GM23338 (cell line): Measurements from ENCODE around the gene ZCCHC2. TPM values are rescaled to one million over a fixed set of nuclear protein-coding genes. Genes with fewer than 3 reads are reported as not detected.
A peak's percentile ranks its signal among the peaks of the same experiment; 100 is the strongest.

Source experiments
- ATAC-seq: fragments of 200-7000 bp; cut with Tn5 transposase; 3 replicates; pipeline ENCODE4 v1.9.1; 2020
- DNase-seq: peaks from one replicate; pipeline ENCODE4 v3.0.0-alpha.2; 2015; ENCODE audit warnings: low spot score
- H2AFZ ChIP-seq: fragments of 200-600 bp; sonication (generic); 2 replicates; pipeline ENCODE4 v1.8.0; 2016; ENCODE audit warnings: antibody characterized with exemption, mild to moderate bottlenecking, moderate library complexity
- H3F3A ChIP-seq: fragments of 200-600 bp; sonication (generic); replicated peaks from 2 replicates; pipeline ENCODE4 v1.8.0; 2017; ENCODE audit warnings: antibody characterized with exemption, mixed run types, low read depth
- H3K27ac ChIP-seq: fragments of 200-600 bp; sonication (generic); 2 replicates; pipeline ENCODE4 v1.6.1; 2016; ENCODE audit warnings: low read depth
- H3K27me3 ChIP-seq: fragments of 200-600 bp; sonication (generic); 2 replicates; pipeline ENCODE4 v1.8.0; 2016; ENCODE audit warnings: mild to moderate bottlenecking, mixed run types, moderate library complexity; ENCODE audit not compliant: insufficient read depth
- H3K36me3 ChIP-seq: fragments of 200-600 bp; sonication (generic); 2 replicates; pipeline ENCODE4 v1.8.0; 2016; ENCODE audit warnings: mild to moderate bottlenecking; ENCODE audit not compliant: insufficient read depth
- H3K4me1 ChIP-seq: fragments of 200-600 bp; sonication (generic); 2 replicates; pipeline ENCODE4 v1.8.0; 2016; ENCODE audit warnings: mild to moderate bottlenecking, moderate library complexity; ENCODE audit not compliant: insufficient read depth
- H3K4me2 ChIP-seq: fragments of 200-600 bp; sonication (generic); 2 replicates; pipeline ENCODE4 v1.7.1; 2017; ENCODE audit warnings: mixed run types
- H3K4me3 ChIP-seq: fragments of 200-600 bp; sonication (generic); 2 replicates; pipeline ENCODE4 v1.6.1; 2016; ENCODE audit warnings: mixed run types
- H3K79me2 ChIP-seq: fragments of 200-600 bp; sonication (generic); replicated peaks from 2 replicates; pipeline ENCODE4 v1.8.0; 2017; ENCODE audit warnings: mild to moderate bottlenecking; ENCODE audit not compliant: insufficient read depth
- H3K9me2 ChIP-seq: fragments of 200-600 bp; sonication (generic); 2 replicates; pipeline ENCODE4 v1.8.0; 2017; ENCODE audit not compliant: insufficient read depth
- H4K20me1 ChIP-seq: fragments of 200-600 bp; sonication (generic); replicated peaks from 2 replicates; pipeline ENCODE4 v1.8.0; 2017; ENCODE audit warnings: mild to moderate bottlenecking; ENCODE audit not compliant: insufficient read depth
- H3K27ac Mint-ChIP-seq: 2 replicates; pipeline ENCODE4 v1.8.0; 2020; ENCODE audit warnings: inconsistent platforms, mild to moderate bottlenecking, moderate library complexity, mixed read lengths
- H3K27me3 Mint-ChIP-seq: 3 replicates; pipeline ENCODE4 v1.8.0; 2022; ENCODE audit warnings: low read depth, mild to moderate bottlenecking, moderate library complexity, mixed read lengths, inconsistent platforms; ENCODE audit not compliant: insufficient read depth, poor library complexity
- H3K36me3 Mint-ChIP-seq: 3 replicates; pipeline ENCODE4 v1.8.0; 2021; ENCODE audit warnings: low read depth, mild to moderate bottlenecking, inconsistent platforms, moderate library complexity, mixed read lengths
- H3K4me1 Mint-ChIP-seq: 3 replicates; pipeline ENCODE4 v1.8.0; 2020; ENCODE audit warnings: mild to moderate bottlenecking, inconsistent platforms, mixed read lengths
- H3K4me3 Mint-ChIP-seq: 3 replicates; pipeline ENCODE4 v1.8.0; 2021; ENCODE audit warnings: moderate library complexity, mild to moderate bottlenecking, inconsistent platforms, mixed read lengths
- H3K9me3 Mint-ChIP-seq: 3 replicates; pipeline ENCODE4 v1.8.0; 2020; ENCODE audit warnings: moderate library complexity, mild to moderate bottlenecking, inconsistent platforms, mixed read lengths
- CREB1 ChIP-seq: fragments of 250-450 bp; sonication (Bioruptor Pico); IDR thresholded peaks from 2 replicates; pipeline ENCODE4 v1.5.0; 2020; ENCODE audit warnings: low read depth, mild to moderate bottlenecking, moderate library complexity
- ETS1 ChIP-seq: IDR thresholded peaks from 2 replicates; pipeline ENCODE4 v1.6.1; 2016; ENCODE audit warnings: antibody characterized with exemption
- EZH2 ChIP-seq: fragments of 200-600 bp; sonication (generic); IDR thresholded peaks from one replicate; pipeline ENCODE4 v1.8.0; 2017; ENCODE audit warnings: antibody characterized with exemption, mild to moderate bottlenecking, low read depth; ENCODE audit not compliant: unreplicated experiment
- JUNB ChIP-seq: IDR thresholded peaks from one replicate; pipeline ENCODE4 v1.6.1; 2016; ENCODE audit warnings: antibody characterized with exemption; ENCODE audit not compliant: unreplicated experiment
- NANOG ChIP-seq: IDR thresholded peaks from 2 replicates; pipeline ENCODE4 v1.6.1; 2016; ENCODE audit warnings: antibody characterized with exemption, borderline replicate concordance
- POLR2AphosphoS5 ChIP-seq: IDR thresholded peaks from 2 replicates; pipeline ENCODE4 v1.6.1; 2016; ENCODE audit warnings: antibody characterized with exemption, low read depth
- REST ChIP-seq: IDR thresholded peaks from one replicate; pipeline ENCODE4 v1.6.1; 2018; ENCODE audit warnings: antibody characterized with exemption; ENCODE audit not compliant: unreplicated experiment
- STAT1 ChIP-seq: IDR thresholded peaks from one replicate; pipeline ENCODE4 v1.6.1; 2016; ENCODE audit warnings: antibody characterized with exemption; ENCODE audit not compliant: unreplicated experiment
- ZNF114 ChIP-seq: fragments of 250-450 bp; sonication (Bioruptor Pico); IDR thresholded peaks from 2 replicates; pipeline ENCODE4 v1.5.0; 2020; ENCODE audit warnings: mild to moderate bottlenecking, moderate library complexity
- ZNF331 ChIP-seq: fragments of 250-450 bp; sonication (Bioruptor Pico); IDR thresholded peaks from 2 replicates; pipeline ENCODE4 v1.5.0; 2020; ENCODE audit warnings: low read depth, mild to moderate bottlenecking, moderate library complexity
- polyA plus RNA-seq: library from polyadenylated mRNA; unstranded; fragments of >200 nt; fragmentation: Nextera tagmentation; extraction: Ambion mirVana; gene quantifications from 2 replicates; pipeline ENCODE4 v1.2.1, GENCODE V29; 2016
- total RNA-seq: library from RNA; depleted of rRNA; stranded (reverse); fragments of >200 nt; shearing (Covaris generic); gene quantifications from 2 replicates; pipeline ENCODE4 v1.2.3, GENCODE V29; 2014
- TF ChIP-seq, protein P1 (sequence below), 2 experiments: fragments of 200-600 bp in 1 of 2; sonication (generic) in 1 of 2; conservative IDR thresholded peaks; 2 replicates each; pipeline versions ENCODE4 v1.5.1 to v1.6.1; 2016 to 2017; ENCODE audit warnings: antibody characterized with exemption in 2 of 2, low read depth in 2 of 2, mild to moderate bottlenecking in 2 of 2, moderate library complexity in 1 of 2

Gene ZCCHC2
- total and polyA plus RNA-seq, 2 experiments from 2014 or later = 5.4 to 15.4 TPM

- Histone ChIP-seq H3K36me3 (no peaks in the 10 kb centered on the region), H3K4me3 (no peak overlapping the region), H3K79me2 (no peaks in the 10 kb centered on the region), H3K27me3 (no peaks in the 10 kb centered on the region), H4K20me1 (no peaks in the 10 kb centered on the region), H2AFZ (no peak overlapping the region), H3K9me2 (no peaks in the 10 kb centered on the region), H3K4me2 (no peak overlapping the region), H3F3A (no peaks in the 10 kb centered on the region), H3K4me1 (no peaks in the 10 kb centered on the region), H3K27ac (no peak overlapping the region)
- Mint-ChIP-seq H3K36me3 (peaks cover 22% of the 10 kb centered on the region), H3K27me3 (peaks cover 3% of the 10 kb centered on the region), H3K27ac (0 out of 2 replicates have a peak overlapping the region, but pooled peaks have one; percentile 28), H3K9me3 (no peaks in the 10 kb centered on the region), H3K4me3 (no peak overlapping the region), H3K4me1 (peaks cover 13% of the 10 kb centered on the region; the same call in 2 of the 3 replicates)
- no peak for TF ChIP-seq ZNF114
- no peak for TF ChIP-seq POLR2AphosphoS5
- TF ChIP-seq EZH2 = no peak
- no peak for TF ChIP-seq NANOG
- TF ChIP-seq CREB1 (CRISPR knock-in tag) = no peak
- no peak for DNase-seq
- ATAC-seq = no peak; the same call in 2 of the 3 replicates
These were observed 54.2 kb downstream of the ZCCHC2 start for GRCh38 chr18:62576845-62577512.

DNA sequence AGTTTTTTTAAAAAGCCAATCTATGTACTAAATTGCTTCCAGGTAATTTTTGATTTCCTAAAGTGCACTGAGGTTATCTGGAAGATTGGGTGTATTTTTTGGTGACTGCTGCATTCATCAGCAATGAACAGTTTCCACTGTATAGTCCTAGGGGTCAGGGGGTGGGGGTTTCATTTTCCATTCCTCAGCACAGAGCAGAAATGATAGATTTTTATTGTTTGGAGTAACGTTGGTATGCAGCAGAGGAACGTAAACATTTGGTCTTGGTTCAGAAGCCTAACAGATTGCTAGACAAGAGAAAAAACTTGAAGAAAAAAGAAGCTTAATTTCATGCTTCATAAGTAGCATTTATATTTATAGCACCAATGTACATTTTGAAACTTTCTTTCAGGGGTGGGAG lies 54.9 kb downstream of the ZCCHC2 start:
- Histone ChIP-seq H3K4me2 (no peak overlapping the region), H3K27ac (no peak overlapping the region), H3F3A (no peaks in the 10 kb centered on the region), H3K27me3 (no peaks in the 10 kb centered on the region), H4K20me1 (no peaks in the 10 kb centered on the region), H3K4me1 (no peaks in the 10 kb centered on the region), H3K36me3 (no peaks in the 10 kb centered on the region), H2AFZ (no peak overlapping the region), H3K4me3 (no peak overlapping the region), H3K79me2 (no peaks in the 10 kb centered on the region), H3K9me2 (no peaks in the 10 kb centered on the region)
- Mint-ChIP-seq H3K9me3 (no peaks in the 10 kb centered on the region), H3K4me3 (no peak overlapping the region), H3K27ac (no peak overlapping the region), H3K4me1 (peaks cover 11% of the 10 kb centered on the region; the same call in 2 of the 3 replicates), H3K27me3 (peaks cover 3% of the 10 kb centered on the region), H3K36me3 (peaks cover 24% of the 10 kb centered on the region)
- no peak for DNase-seq
- no peak for ATAC-seq
- TF ChIP-seq REST (no peak), POLR2AphosphoS5 (no peak), NANOG (no peak), JUNB (no peak), ETS1 (no peak), ZNF331 (no peak), EZH2 (no peak), STAT1 (no peak)
- TF ChIP-seq, protein P1, sequence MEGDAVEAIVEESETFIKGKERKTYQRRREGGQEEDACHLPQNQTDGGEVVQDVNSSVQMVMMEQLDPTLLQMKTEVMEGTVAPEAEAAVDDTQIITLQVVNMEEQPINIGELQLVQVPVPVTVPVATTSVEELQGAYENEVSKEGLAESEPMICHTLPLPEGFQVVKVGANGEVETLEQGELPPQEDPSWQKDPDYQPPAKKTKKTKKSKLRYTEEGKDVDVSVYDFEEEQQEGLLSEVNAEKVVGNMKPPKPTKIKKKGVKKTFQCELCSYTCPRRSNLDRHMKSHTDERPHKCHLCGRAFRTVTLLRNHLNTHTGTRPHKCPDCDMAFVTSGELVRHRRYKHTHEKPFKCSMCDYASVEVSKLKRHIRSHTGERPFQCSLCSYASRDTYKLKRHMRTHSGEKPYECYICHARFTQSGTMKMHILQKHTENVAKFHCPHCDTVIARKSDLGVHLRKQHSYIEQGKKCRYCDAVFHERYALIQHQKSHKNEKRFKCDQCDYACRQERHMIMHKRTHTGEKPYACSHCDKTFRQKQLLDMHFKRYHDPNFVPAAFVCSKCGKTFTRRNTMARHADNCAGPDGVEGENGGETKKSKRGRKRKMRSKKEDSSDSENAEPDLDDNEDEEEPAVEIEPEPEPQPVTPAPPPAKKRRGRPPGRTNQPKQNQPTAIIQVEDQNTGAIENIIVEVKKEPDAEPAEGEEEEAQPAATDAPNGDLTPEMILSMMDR (conservative IDR thresholded peaks at IDR 0.05; ENCODE audit: low read depth in 2 of 2) = no peak
